Lower leg skin (tissue), 3 donors: ENCODE results near the gene OBSCN.

Source experiments
- CTCF ChIP-seq, 3 donors: fragments of 450-650 bp; IDR thresholded peaks; one replicate each; pipeline ENCODE4 v1.5.1; 2016; ENCODE audit warnings: antibody characterized with exemption in 3 of 3, mild to moderate bottlenecking in 3 of 3, moderate library complexity in 2 of 3
- POLR2A ChIP-seq, 2 donors: fragments of 450-650 bp; IDR thresholded peaks; one replicate each; pipeline ENCODE4 v1.6.1; 2016 to 2017; ENCODE audit warnings: antibody characterized with exemption in 2 of 2, mild to moderate bottlenecking in 1 of 2, moderate library complexity in 1 of 2

- TF ChIP-seq CTCF (IDR thresholded peaks at IDR 0.05) (no peak), POLR2A (IDR thresholded peaks at IDR 0.05) (no peak)
These were observed 92.1 kb downstream of the OBSCN start for GRCh38 chr1:228299901-228300300.
